ENCODE results near the gene CBX8. TPM values are rescaled to one million over a fixed set of nuclear protein-coding genes. Genes with fewer than 3 reads are reported as not detected.
A peak's percentile ranks its signal among the peaks of the same experiment; 100 is the strongest.

The CBX8 gene
- total and polyA plus RNA-seq, 2 of the 13 experiments (the other 11 are each of a cell fraction or from before 2014, with no cell fraction given), result 0.34 to 12.6 TPM

DNA sequence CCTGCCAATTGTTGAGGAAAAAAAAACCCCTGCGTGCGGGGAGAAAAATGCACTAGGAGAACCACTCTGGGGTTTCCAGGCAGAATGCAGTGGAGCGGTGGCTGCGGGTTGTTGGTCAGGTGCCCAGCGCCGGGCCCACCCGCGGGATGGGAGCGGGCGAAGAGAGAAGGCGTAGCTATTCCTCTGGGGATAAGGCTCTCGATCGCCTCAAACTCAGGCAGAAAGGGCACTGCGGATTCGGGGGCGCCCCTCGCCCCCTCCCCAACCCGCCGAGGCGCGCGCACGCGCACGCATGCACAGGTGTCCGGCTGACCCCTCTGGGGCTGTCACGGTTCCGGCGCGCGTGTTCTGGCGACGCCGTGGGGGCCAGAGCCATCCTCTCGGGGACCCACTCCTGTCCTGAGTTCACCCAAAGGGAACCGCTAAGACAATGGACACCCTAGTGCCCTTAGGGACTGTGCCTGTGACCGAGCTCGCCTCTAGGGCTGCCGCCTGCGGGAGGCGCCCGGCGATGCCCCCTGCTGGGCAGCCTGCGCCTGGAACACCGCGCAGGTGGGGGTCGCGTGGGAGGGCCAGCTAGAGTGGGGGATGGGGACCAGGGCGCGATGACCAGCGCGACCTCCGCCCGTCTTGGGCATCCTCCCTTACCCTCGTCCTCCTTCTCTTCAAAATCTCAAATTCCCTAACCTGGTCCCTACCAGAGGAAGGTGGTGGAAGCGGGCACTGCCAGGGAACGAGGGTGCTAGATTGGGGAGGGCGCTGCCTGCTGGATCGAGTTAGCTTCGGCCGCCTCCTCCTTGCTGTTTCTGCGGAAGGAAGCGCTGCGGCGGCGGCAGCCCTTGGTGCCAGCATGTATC, 14.4 kb upstream of the CBX8 start (continued):
- TF ChIP-seq ZNF878 (CRISPR knock-in tag; IDR thresholded peaks at IDR 0.05) (no peak), SMARCE1 (IDR thresholded peaks at IDR 0.05; ENCODE audit: borderline replicate concordance) (no peak), ZMAT3 (CRISPR knock-in tag; conservative IDR thresholded peaks at IDR 0.05) (no peak), MAFK (conservative IDR thresholded peaks at IDR 0.05 in 1 of 2, IDR thresholded peaks at IDR 0.05 in 1 of 2; ENCODE audit: low read length in 2 of 2) (no peak), JARID2 (CRISPR knock-in tag; IDR thresholded peaks at IDR 0.05; ENCODE audit: insufficient replicate concordance) (no peak), ZNF7 (CRISPR knock-in tag; IDR thresholded peaks at IDR 0.05) (no peak), MTA3 (CRISPR knock-in tag; IDR thresholded peaks at IDR 0.05) (no peak), ARNTL (CRISPR knock-in tag; IDR thresholded peaks at IDR 0.05) (no peak), CHD2 (IDR thresholded peaks at IDR 0.05; ENCODE audit: low read depth, low read length) (peak; percentile 29; the same call in 1 of the 2 replicates), CREB1 (IDR thresholded peaks at IDR 0.05) (no peak), CREB1 (CRISPR knock-in tag; IDR thresholded peaks at IDR 0.05) (no peak), FOXP1 (IDR thresholded peaks at IDR 0.05) (no peak), FOXP1 (CRISPR knock-in tag; IDR thresholded peaks at IDR 0.05) (no peak), SNAPC2 (CRISPR knock-in tag; IDR thresholded peaks at IDR 0.05) (0 out of 2 replicates have a peak, but pooled peaks have one; percentile 37), ZNF10 (CRISPR knock-in tag; IDR thresholded peaks at IDR 0.05; ENCODE audit: borderline replicate concordance, low read depth) (no peak), SP2 (CRISPR knock-in tag; IDR thresholded peaks at IDR 0.05) (0 out of 2 replicates have a peak, but pooled peaks have one; percentile 37), SOX6 (IDR thresholded peaks at IDR 0.05) (no peak), SOX6 (CRISPR knock-in tag; IDR thresholded peaks at IDR 0.05) (peak; percentile 49), CREM (IDR thresholded peaks at IDR 0.05) (no peak), CREM (CRISPR knock-in tag; IDR thresholded peaks at IDR 0.05) (no peak), MIER2 (CRISPR knock-in tag; IDR thresholded peaks at IDR 0.05) (peak; percentile 38; the same call in 1 of the 2 replicates), GATAD1 (CRISPR knock-in tag; IDR thresholded peaks at IDR 0.05) (no peak)
- TF ChIP-seq, protein P1, sequence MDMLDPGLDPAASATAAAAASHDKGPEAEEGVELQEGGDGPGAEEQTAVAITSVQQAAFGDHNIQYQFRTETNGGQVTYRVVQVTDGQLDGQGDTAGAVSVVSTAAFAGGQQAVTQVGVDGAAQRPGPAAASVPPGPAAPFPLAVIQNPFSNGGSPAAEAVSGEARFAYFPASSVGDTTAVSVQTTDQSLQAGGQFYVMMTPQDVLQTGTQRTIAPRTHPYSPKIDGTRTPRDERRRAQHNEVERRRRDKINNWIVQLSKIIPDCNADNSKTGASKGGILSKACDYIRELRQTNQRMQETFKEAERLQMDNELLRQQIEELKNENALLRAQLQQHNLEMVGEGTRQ (IDR thresholded peaks at IDR 0.05; ENCODE audit: low read depth, low read length), result no peak
- TF ChIP-seq, protein P1 (CRISPR knock-in tag; IDR thresholded peaks at IDR 0.05; ENCODE audit: borderline replicate concordance), result no peak
- TF ChIP-seq, protein P2, sequence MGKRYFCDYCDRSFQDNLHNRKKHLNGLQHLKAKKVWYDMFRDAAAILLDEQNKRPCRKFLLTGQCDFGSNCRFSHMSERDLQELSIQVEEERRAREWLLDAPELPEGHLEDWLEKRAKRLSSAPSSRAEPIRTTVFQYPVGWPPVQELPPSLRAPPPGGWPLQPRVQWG (CRISPR knock-in tag; IDR thresholded peaks at IDR 0.05; ENCODE audit: borderline replicate concordance, low read depth), result no peak
- TF ChIP-seq, protein P3, sequence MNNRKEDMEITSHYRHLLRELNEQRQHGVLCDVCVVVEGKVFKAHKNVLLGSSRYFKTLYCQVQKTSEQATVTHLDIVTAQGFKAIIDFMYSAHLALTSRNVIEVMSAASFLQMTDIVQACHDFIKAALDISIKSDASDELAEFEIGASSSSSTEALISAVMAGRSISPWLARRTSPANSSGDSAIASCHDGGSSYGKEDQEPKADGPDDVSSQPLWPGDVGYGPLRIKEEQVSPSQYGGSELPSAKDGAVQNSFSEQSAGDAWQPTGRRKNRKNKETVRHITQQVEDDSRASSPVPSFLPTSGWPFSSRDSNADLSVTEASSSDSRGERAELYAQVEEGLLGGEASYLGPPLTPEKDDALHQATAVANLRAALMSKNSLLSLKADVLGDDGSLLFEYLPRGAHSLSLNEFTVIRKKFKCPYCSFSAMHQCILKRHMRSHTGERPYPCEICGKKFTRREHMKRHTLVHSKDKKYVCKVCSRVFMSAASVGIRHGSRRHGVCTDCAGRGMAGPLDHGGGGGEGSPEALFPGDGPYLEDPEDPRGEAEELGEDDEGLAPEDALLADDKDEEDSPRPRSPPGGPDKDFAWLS (CRISPR knock-in tag; IDR thresholded peaks at IDR 0.05; ENCODE audit: borderline replicate concordance), result no peak
- TF ChIP-seq, protein P4, sequence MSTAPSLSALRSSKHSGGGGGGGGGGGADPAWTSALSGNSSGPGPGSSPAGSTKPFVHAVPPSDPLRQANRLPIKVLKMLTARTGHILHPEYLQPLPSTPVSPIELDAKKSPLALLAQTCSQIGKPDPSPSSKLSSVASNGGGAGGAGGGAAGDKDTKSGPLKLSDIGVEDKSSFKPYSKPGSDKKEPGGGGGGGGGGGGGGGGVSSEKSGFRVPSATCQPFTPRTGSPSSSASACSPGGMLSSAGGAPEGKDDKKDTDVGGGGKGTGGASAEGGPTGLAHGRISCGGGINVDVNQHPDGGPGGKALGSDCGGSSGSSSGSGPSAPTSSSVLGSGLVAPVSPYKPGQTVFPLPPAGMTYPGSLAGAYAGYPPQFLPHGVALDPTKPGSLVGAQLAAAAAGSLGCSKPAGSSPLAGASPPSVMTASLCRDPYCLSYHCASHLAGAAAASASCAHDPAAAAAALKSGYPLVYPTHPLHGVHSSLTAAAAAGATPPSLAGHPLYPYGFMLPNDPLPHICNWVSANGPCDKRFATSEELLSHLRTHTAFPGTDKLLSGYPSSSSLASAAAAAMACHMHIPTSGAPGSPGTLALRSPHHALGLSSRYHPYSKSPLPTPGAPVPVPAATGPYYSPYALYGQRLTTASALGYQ (CRISPR knock-in tag; IDR thresholded peaks at IDR 0.05), result no peak

Measured in HepG2 (cell line).